Amygdala (tissue), 56 donors: ENCODE results near the gene CUEDC1.
"Not testable (repeated sequence)": the region's sequence is repeated elsewhere in the genome, so short reads cannot be mapped to it uniquely, and the experiment has no call there.

Experiments
- DNase-seq, 56 donors: peaks; one replicate each; lab custom pipeline; 2025; lab: John Stamatoyannopoulos, UW

CUEDC1 gene

GRCh38 chr17:57852092-57852954, 102.9 kb downstream of the CUEDC1 start:
- DNase-seq = no peak

GRCh38 chr17:57849874-57850754, 105.1 kb downstream of the CUEDC1 start, which contains the start of gene MRPS23:
MRPS23 (minus strand) TSS chr17:57850044; CDS start chr17:57850010, 34 bp downstream.
- DNase-seq = peak; percentile 76 to 99 (median 97)

DNA sequence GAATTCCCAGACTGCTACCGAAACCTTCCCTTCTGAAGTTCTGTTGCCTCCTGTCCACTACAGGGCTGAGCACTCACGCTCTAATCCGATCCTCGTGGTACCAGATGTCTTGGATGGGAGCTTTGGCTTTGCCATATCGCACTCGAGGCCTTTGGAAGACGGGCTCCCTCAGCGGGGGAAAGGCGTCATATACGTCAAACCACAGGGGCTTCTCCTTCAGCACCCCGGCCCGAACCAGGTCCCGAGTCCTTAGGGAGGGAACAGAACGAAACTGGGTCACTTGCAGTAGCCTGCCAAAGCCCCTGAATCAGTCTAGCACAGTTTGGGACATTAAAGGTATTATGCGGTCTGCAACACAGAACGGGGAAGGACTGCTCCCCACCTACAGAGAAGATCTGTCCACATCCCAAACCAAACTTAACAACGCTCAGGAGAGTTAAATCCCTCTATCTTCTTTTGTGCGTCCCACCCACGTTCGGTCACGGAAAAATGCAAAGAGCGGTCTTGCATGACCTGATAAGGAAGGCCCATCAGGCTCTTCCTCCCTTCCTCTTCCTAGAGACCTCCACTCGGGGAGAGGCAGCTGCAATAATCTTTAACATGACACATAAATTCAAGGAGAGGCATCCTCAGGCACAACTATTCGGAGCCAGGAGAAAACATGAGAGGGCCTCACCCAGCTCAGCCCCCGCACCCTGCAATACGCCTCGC, 105.9 kb downstream of the CUEDC1 start:
- DNase-seq = no peak

DNA sequence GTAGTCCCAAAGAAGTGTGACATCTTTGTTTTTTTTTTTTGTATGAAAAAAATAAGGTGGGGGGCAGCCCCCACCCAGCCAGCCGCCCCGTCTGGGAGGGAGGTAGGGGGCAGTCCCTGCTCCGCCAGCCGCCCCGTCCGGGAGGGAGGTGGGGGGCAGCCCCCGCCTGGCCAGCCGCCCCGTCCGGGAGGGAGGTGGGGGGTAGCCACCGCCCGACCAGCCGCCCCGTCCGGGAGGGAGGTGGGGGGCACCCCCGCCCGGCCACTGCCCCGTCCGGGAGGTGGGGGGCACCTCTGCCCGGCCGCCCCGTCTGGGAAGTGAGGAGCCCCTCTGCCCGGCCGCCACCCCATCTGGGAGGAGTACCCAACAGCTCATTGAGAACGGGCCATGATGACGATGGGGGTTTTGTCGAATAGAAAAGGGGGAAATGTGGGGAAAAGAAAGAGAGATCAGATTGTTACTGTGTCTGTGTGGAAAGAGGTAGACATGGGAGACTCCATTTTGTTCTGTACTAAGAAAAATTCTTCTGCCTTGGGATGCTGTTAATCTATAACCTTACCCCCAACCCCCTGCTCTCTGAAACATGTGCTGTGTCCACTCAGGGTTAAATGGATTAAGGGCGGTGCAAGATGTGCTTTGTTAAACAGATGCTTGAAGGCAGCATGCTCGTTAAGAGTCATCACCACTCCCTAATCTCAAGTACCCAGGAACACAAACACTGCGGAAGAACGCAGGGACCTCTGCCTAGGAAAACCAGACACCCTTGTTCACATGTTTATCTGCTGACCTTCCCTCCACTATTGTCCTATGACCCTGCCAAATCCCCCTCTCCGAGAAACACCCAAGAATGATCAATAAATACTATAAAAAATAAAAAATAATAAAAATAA, 108.9 kb downstream of the CUEDC1 start:
- not testable (repeated sequence) for DNase-seq

DNA sequence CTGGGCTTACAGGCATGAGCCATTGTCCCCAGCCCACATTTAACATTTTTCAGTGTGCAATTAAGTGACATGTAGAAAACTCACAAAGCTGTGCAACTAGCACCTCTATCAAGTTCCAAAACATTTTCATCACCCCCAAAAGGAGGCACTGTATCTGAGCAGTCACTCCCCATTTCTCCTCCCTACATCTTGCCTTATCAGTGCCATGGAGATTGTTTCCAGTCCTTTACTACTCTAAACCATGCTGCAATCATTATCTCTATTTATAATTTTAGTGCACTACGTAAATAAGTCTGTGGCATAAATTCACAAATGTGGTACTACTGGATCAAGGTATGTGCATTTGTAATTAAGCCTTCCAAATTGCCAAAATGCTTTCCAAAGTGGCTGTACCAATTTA, 112.9 kb downstream of the CUEDC1 start:
- no peak for DNase-seq

DNA sequence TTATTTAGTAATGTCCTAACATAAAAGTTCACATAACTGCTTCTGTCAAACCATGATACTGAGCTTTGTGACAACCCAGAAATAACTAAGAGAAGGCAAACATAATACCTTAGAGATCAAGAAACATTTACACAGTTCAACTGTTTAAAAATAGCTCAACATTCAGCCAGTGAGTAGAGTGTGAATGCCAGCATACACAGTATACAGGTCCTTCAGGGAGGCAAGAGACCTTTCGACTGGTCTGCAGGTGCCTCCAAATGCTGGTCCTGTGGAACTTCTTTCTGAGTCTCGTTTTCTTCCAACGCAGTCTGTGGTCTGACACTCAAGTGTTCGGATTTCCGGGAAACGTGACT, 115.7 kb downstream of the CUEDC1 start:
- DNase-seq = no peak

DNA sequence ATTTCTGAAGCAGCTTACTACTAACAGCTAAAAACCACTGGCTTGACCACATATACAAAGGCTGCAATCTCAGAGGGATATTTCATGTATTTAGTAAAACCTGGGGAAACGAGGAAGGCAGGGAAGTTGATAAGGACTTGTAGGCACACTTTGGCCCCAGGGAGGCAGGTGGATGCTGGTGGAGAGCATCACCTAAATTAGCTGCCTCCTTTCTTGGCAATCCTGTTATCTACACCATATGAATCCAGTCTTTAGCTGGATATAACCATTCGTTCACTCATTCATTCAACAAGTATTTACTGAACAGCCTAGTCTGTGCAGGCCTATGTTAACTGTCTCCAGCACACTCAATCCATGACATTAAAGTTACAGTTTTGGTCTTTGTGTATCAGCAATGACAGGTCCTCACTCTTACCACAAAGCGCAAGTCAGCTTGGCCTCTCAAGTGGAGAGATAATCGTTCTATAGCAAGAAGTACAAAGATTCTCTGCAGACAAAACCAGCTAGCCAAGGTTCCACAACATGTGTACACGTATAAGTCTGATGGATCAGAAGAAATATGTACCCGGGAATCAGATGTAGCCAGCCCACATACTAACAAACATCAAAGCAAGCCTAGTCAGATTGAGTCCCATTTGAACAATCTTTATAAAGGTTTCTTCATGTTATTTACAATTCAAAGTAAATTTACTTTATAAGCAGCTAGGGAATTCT, 116.2 kb downstream of the CUEDC1 start:
- DNase-seq = no peak

- DNase-seq = no peak
Measured at GRCh38 chr17:57838453-57838852, 116.8 kb downstream of the CUEDC1 start.

- DNase-seq = no peak
Measured at GRCh38 chr17:57835333-57835900, 119.8 kb downstream of the CUEDC1 start.

- peak in 5 of 56 donors; percentile 8 to 49 (median 18) for DNase-seq
Measured at GRCh38 chr17:57834146-57834741, 121.0 kb downstream of the CUEDC1 start.

- DNase-seq = peak in 38 of 56 donors; percentile 8 to 77 (median 42)
Measured at GRCh38 chr17:57833179-57833939, 121.9 kb downstream of the CUEDC1 start.

- DNase-seq = no peak
Measured at GRCh38 chr17:57832314-57833178, 122.7 kb downstream of the CUEDC1 start.

DNA sequence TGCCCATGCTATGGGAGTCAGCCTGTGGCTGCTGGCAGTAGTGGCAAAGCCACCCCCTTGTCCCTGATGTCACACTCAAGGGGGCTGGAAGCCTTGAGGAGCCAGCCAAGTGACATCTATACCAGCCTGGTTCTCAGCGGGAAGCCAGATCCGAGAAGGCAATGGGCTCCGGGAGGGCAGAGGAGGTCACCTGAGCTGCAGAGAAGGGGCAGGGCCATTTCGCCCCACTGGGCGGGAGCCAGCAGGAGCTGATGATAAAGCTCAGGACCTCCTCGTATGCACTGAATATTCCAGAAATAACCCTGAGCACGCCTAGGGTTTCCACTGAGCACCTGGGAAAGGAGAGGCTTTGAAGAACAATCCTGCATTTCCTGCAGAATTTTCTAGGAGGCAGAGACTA, 124.3 kb downstream of the CUEDC1 start:
- no peak for DNase-seq

GRCh38 chr17:57823469-57824401, 131.5 kb downstream of the CUEDC1 start:
- no peak for DNase-seq

- DNase-seq = no peak
Measured at GRCh38 chr17:57819867-57820266, 135.3 kb downstream of the CUEDC1 start.
